Rectal smooth muscle tissue (tissue), 1 donor: ENCODE results near the gene MYOZ3.
A peak's percentile ranks its signal among the peaks of the same experiment; 100 is the strongest.

Experiments
- H3K27ac ChIP-seq: one replicate; pipeline ENCODE4 v1.7.0; 2013; ENCODE audit warnings: low read depth, low read length, inconsistent platforms
- H3K27me3 ChIP-seq: one replicate; pipeline ENCODE4 v1.7.0; 2013; ENCODE audit warnings: low read length; ENCODE audit not compliant: control insufficient read depth, insufficient read depth
- H3K36me3 ChIP-seq: one replicate; pipeline ENCODE4 v1.7.0; 2013; ENCODE audit warnings: low read length; ENCODE audit not compliant: control insufficient read depth, insufficient read depth
- H3K4me1 ChIP-seq: one replicate; pipeline ENCODE4 v1.7.0; 2013; ENCODE audit warnings: low read length; ENCODE audit not compliant: control insufficient read depth, insufficient read depth
- H3K4me3 ChIP-seq: one replicate; pipeline ENCODE4 v1.7.0; 2013; ENCODE audit warnings: low read length
- H3K9ac ChIP-seq: one replicate; pipeline ENCODE4 v1.7.0; 2013; ENCODE audit warnings: low read length

The MYOZ3 gene

DNA sequence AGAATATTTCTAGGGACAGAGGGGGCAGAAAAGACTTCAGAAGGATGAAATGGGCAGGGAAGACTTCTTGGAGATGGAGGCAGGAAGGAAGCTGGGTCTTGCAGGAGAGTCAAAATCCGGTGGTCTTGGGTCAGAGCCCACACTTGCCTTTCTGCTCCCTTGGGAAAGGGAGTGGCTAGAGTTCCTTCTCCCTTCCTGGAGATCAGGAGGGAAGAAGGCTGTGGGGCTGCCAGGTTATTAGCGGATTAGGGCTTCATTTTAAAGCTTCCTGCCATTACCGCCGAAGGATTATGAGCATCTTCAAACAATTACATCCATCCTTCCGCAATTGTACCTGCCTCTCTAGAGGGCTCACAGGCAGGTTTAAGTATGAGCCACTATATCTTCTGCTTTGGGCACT, 39.8 kb upstream of the MYOZ3 start:
- Histone ChIP-seq H3K36me3 (no peaks in the 10 kb centered on the region), H3K27me3 (no peaks in the 10 kb centered on the region), H3K4me3 (no peak overlapping the region), H3K4me1 (no peaks in the 10 kb centered on the region), H3K9ac (no peak overlapping the region), H3K27ac (no peak overlapping the region)

DNA sequence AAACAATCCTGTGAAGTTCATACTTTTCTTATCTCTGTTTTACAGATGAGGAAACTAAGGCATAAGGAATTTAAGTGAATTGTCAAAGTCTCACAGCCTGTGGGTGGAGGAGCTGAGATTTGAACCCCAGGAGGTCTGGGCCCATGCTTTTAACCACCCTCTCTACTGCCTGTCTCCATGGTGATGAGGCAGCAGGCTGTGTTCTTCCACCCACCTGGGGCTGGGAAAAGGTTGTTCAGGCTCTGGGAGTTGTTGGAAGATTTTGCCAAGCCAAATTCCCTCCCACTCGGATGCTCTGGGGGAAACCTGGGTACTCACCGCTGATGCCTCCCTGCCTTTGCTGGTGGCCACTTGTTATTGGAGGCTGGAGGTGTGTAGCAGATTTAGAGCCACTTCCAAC, 38.9 kb upstream of the MYOZ3 start:
- no peak overlapping the region for H3K4me3 ChIP-seq
- no peaks in the 10 kb centered on the region for H3K27me3 ChIP-seq
- H3K27ac ChIP-seq, result no peak overlapping the region
- no peaks in the 10 kb centered on the region for H3K36me3 ChIP-seq
- no peak overlapping the region for H3K9ac ChIP-seq
- no peaks in the 10 kb centered on the region for H3K4me1 ChIP-seq

DNA sequence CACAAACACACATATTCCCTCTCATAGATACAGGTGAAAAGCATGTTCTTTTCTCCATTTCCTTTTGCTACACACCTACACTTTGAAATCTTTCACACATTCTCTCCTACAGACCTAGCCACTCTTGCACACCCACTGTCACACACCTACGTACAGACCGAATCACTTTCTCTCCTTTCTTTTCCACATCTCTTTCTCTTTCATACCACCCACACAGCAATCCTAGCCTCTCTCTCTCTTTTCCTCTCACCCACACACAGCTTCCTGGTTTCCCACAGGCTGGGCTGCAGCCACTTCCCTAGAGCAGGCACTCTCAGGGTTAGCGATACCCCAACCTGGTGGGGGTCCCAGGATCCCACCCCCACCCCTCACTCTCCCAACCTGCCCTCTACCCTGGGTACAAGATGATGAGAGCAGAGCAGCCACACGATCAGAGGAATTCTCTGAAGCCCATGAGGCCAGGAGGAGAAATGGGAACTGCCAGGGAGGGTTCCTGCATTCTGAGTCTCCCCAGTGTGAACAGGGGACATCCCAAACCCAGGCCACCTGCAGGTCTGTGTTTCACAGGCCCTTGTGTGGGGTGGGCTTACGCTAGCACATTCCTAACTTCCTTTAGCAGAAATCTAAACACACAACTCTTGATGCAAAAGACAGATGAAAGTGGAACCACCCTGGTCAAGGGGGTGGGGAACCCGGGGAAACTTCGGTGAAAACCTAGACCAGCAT, 37.7 kb upstream of the MYOZ3 start:
- H3K27ac ChIP-seq, result no peak overlapping the region
- no peaks in the 10 kb centered on the region for H3K36me3 ChIP-seq
- no peaks in the 10 kb centered on the region for H3K4me1 ChIP-seq
- H3K4me3 ChIP-seq, result no peak overlapping the region
- no peak overlapping the region for H3K9ac ChIP-seq
- H3K27me3 ChIP-seq, result no peaks in the 10 kb centered on the region

GRCh38 chr5:150623878-150624216, 37.2 kb upstream of the MYOZ3 start:
- H3K27ac ChIP-seq, result no peak overlapping the region
- no peaks in the 10 kb centered on the region for H3K27me3 ChIP-seq
- H3K9ac ChIP-seq, result no peak overlapping the region
- H3K4me3 ChIP-seq, result peak overlapping the region; percentile 17
- H3K4me1 ChIP-seq, result no peaks in the 10 kb centered on the region
- H3K36me3 ChIP-seq, result no peaks in the 10 kb centered on the region

DNA sequence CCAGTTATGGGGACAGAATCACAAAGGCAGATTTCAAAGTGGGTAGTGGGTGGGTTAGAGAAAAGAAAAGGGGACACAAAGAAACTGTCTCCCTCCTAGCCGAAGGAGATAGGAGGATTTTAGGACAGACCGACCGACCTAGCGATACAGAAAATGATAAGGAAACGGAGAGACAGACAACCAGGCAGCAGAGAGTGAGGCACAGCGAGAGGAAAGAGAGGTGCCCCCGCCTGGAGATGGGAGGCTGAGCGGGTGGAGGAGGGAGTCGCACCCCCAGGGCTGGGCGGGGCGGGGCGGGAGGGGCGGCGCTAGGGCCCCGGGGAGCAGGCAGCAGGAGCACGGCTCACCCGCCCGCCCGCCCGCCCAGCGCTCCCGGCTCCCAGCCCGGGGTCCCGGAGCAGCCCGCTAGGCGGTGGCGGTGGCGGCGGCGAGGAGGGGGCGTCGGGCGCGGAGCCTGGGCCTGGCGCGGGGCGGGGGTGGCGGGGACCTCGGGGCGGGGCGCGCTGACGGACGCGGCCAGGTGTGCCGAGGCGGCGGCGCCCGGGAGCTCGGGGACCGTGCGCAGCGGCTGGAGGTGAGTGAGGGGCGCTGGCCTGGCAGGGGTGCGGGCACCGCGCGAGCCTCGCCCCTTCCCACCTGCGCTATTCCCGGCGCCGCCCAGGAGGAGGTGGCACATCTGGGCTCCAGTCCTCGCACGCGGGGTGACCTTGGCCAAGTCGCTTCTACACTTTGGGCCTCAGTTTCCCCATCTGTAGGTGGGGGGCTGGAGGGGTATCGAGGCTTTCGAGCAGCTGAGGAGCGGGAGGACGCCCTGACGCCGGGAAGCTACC, 36.5 kb upstream of the MYOZ3 start:
- no peaks in the 10 kb centered on the region for H3K4me1 ChIP-seq
- H3K4me3 ChIP-seq, result peak overlapping the region; percentile 84
- H3K36me3 ChIP-seq, result no peaks in the 10 kb centered on the region
- H3K9ac ChIP-seq, result peak overlapping the region; percentile 73
- H3K27ac ChIP-seq, result peak overlapping the region; percentile 82
- no peaks in the 10 kb centered on the region for H3K27me3 ChIP-seq

DNA sequence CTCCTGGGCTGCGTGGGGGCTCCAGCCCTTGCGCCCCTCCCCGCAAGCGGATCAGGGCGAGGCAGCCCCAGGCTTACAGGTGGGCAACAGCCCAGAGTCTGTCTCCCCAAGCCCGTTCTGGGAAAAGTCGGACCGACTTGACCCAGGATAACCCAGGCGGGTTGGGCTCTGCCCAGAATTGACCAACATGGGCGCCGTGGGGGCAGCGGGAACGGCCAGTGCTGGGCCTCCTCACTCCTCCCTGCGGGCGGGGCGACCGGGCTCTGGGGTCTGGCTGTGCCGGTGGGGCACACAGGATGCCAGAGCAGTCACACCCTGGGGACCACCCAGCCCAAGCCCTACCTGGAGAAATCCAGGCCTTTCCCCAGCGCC, 35.9 kb upstream of the MYOZ3 start:
- Histone ChIP-seq H3K4me1 (no peaks in the 10 kb centered on the region), H3K27me3 (no peaks in the 10 kb centered on the region), H3K9ac (peak overlapping the region; percentile 73), H3K36me3 (no peaks in the 10 kb centered on the region), H3K27ac (peak overlapping the region; percentile 82), H3K4me3 (peak overlapping the region; percentile 84)

- H3K36me3 ChIP-seq, result no peaks in the 10 kb centered on the region
- H3K27ac ChIP-seq, result peak overlapping the region; percentile 82
- H3K4me1 ChIP-seq, result no peaks in the 10 kb centered on the region
- no peak overlapping the region for H3K9ac ChIP-seq
- H3K4me3 ChIP-seq, result peak overlapping the region; percentile 84
- no peaks in the 10 kb centered on the region for H3K27me3 ChIP-seq
Observed at GRCh38 chr5:150625831-150626746, 35.0 kb upstream of the MYOZ3 start.

DNA sequence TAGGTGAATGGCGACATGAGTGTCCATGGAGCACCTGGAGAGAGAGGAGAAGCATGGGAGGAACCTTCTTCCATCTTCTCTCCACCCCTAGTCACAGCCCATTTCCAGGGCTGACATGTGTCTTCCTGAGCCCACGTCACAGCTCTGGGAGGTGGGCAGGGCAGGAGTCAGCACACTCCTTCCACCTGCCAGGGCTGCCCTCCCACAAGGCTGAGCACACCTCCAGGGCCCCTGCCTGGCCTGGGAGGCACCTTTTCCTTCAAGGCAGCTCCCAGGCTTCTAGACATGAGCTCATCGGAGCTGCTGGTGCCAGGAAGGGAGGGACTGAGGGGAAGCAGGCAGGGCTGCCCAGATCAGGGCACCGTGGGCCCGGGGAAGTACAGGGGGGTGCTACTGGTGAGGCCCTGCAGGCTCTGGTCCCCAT, 34.2 kb upstream of the MYOZ3 start:
- peak overlapping the region; percentile 82 for H3K27ac ChIP-seq
- H3K36me3 ChIP-seq, result no peaks in the 10 kb centered on the region
- peak overlapping the region; percentile 84 for H3K4me3 ChIP-seq
- H3K27me3 ChIP-seq, result no peaks in the 10 kb centered on the region
- no peaks in the 10 kb centered on the region for H3K4me1 ChIP-seq
- no peak overlapping the region for H3K9ac ChIP-seq

DNA sequence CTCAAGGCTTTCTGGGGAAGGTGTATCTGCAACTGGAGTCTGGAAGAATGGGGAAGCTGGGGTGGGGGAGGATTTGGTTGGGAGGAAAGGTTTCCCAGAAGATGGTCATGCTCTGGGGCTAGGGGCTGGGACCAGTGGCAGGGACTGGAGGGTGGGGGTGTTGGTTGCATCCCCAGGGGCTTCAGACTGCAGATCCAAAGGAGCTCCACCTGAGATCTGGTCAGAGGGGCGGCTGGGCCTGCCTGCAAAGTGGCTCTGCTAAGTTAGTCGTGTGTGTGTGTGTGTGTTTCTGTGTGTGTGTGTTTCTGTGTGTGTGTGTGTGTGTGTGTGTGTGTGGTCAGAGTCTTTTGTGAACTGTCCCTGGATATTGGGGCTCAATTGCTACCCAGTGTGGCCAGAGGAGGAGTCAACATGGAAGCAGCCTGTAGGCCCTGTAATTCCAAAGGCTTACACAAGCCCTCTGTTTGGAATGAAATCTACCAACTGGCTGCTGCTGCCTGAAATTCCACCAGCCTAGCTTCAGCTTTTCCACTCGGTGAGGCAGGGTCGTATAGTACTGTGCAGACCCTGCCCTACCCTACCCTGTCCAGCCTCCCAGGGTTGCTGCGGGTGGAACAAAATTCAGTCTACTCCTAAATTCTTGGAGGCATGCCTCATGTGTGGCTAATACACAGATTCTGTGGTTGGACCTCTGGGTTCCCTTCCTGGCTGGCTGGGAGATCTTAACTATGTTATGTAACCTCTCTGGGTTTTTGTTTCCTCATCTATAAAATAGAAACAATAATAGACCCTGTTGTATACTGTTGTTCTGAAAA, 33.1 kb upstream of the MYOZ3 start:
- Histone ChIP-seq H3K9ac (no peak overlapping the region), H3K27me3 (no peaks in the 10 kb centered on the region), H3K36me3 (no peaks in the 10 kb centered on the region), H3K4me3 (no peak overlapping the region), H3K27ac (no peak overlapping the region), H3K4me1 (no peaks in the 10 kb centered on the region)

DNA sequence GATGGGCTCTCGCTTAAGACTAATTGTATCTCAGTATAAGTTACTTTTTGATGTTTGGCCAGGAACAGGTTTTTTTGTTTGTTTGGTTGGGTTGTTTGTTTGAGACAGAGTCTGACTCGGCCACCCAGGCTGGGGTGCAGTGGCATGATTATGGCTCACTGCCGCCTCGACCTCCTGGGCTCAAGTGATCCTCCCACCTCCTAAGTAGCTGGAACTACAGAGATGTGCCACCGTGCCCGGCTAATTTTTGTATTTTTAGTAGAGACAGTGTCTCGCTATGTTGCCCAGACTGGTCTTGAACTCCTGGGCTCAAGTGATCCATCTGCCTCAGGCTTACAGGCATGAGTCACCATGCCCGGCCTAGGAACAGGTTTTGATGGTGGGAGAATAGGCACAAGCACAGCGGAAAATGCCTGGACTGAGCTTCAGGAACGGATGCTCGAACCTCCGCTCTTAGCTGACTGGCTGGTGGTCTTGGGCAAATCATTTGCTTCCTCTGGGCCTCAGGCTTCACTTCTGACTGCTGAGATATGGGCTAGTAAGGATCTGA, 32.0 kb upstream of the MYOZ3 start:
- H3K4me3 ChIP-seq, result no peak overlapping the region
- H3K27me3 ChIP-seq, result no peaks in the 10 kb centered on the region
- H3K9ac ChIP-seq, result no peak overlapping the region
- no peak overlapping the region for H3K27ac ChIP-seq
- H3K4me1 ChIP-seq, result no peaks in the 10 kb centered on the region
- H3K36me3 ChIP-seq, result no peaks in the 10 kb centered on the region

- no peaks in the 10 kb centered on the region for H3K4me1 ChIP-seq
- no peak overlapping the region for H3K9ac ChIP-seq
- peaks cover 2% of the 10 kb centered on the region for H3K36me3 ChIP-seq
- H3K27ac ChIP-seq, result no peak overlapping the region
- no peaks in the 10 kb centered on the region for H3K27me3 ChIP-seq
- no peak overlapping the region for H3K4me3 ChIP-seq
Observed at GRCh38 chr5:150630016-150630415, 31.0 kb upstream of the MYOZ3 start.
